HL-60/S4 treated with phorbol 12-myristate 13-acetate at 8.2 ng/mL for 4 days and 3 days (cell line): Measurements from ENCODE around the gene ARMC5.
"Not testable (repeated sequence)": the region's sequence is repeated elsewhere in the genome, so short reads cannot be mapped to it uniquely, and the experiment has no call there.

Source experiments
- in situ Hi-C: fragments of 300-500 bp; cut with MboI; formaldehyde crosslinking; loops from 2 replicates; pipeline ENCODE4 v1.15.0; 2022; ENCODE audit warnings: low sequenced_read_pairs

Gene ARMC5

GRCh38 chr16:31474773-31475738 lies 15.8 kb downstream of the ARMC5 start:
- in situ Hi-C loops, result loop anchor here (25.0 kb wide), 2 partner anchors 387 to 488 kb away; partner anchors contain the start of genes HSD3B7 and ZNF267

GRCh38 chr16:31475946-31476302 lies 16.6 kb downstream of the ARMC5 start:
- in situ Hi-C loops, result no loop called here

- in situ Hi-C loops, result no loop called here
These were observed 17.3 kb downstream of the ARMC5 start for GRCh38 chr16:31476303-31477219.

GRCh38 chr16:31477220-31478216 lies 18.2 kb downstream of the ARMC5 start:
- in situ Hi-C loops, result no loop called here

GRCh38 chr16:31478956-31479355 lies 19.7 kb downstream of the ARMC5 start:
- in situ Hi-C loops, result no loop called here

GRCh38 chr16:31479751-31480150 lies 20.4 kb downstream of the ARMC5 start:
- in situ Hi-C loops, result no loop called here

DNA sequence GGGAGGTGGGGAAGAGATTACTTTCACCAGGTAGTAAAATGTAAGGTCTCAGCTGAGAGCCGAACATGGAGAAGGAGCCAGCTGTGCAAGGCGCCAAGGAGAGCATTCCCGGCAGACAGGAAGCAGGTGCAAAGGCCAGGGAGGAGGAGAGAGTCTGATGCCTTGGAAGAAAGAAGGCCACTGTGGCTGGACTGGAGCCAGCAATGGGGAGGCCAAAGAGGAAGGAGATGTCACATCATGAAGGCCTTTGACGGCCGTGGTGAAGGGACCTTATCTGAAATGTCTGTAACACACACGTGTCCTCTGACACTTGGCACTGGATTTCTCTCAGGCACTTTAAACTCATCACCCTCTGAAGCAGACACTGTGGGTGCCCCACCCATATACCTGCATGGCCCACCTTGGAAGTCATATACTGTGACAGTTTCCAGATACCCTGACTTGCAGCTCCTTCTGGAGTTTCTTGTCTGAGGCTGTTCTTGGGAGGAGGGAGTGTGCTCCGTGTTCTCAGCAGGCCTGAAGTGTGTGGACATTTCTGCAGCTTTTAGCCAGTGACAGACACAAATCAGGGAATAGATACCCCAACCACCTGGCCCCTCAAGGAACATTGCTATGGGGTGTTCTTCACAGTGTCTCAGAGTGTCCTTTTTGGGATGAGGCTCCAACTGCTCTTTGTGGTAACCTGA lies 21.7 kb downstream of the ARMC5 start:
- in situ Hi-C loops, result no loop called here

DNA sequence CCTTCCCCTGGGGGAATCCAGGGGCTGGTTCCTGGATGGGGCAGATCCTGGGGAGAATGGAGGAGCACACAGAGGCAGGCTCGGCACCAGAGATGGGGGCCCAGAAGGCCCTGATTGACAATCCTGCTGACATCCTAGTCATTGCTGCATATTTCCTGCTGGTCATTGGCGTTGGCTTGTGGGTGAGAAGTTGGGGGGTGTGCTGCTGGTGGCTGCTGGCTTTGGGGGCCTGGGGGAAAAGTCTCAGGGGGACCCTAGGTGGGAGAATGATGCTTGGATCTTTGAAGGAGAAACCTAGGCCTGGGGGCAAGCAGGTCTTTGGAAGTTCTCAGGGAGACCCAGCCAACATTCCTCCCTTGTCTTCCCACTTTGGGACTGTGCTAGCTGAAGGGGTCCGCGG lies 23.8 kb downstream of the ARMC5 start, which contains the start of gene SLC5A2:
Gene SLC5A2 (plus strand): TSS at position 43 of the 400 bp plus-strand sequence. CDS start 14 bp downstream, at position 57.
- in situ Hi-C loops, result no loop called here

GRCh38 chr16:31484048-31484447 lies 24.7 kb downstream of the ARMC5 start:
- in situ Hi-C loops, result not testable (repeated sequence)

DNA sequence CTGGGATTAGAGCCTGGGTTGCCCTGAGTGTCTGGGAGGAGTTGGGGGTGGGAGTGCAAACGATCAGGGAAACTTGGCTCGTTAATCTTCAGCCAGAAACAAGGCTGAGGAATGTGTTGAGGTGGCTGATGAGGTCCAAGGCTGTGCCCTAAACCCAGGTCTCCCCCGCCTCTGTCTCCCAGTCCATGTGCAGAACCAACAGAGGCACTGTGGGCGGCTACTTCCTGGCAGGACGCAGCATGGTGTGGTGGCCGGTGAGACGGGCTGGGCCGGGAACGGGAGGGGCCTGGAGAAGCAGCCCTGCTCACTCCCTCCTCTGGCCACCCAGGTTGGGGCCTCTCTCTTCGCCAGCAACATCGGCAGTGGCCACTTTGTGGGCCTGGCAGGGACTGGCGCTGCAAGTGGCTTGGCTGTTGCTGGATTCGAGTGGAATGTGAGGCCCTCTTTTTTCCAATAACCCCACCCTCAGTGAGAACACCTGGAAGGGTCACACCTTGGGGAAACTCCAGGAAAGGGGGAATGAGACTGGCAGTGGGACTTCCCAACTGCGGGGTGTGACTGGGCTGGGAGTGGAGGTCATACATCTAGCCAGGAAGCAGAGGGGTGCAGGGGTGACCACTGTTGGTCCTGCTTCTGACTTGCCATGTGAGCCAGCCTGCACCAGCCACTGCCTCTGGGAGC lies 25.3 kb downstream of the ARMC5 start:
- in situ Hi-C loops, result no loop called here

GRCh38 chr16:31485571-31485970 lies 26.3 kb downstream of the ARMC5 start:
- in situ Hi-C loops, result no loop called here

GRCh38 chr16:31486045-31486444 lies 26.7 kb downstream of the ARMC5 start:
- in situ Hi-C loops, result no loop called here

GRCh38 chr16:31487071-31487719 lies 27.9 kb downstream of the ARMC5 start:
- in situ Hi-C loops, result no loop called here

DNA sequence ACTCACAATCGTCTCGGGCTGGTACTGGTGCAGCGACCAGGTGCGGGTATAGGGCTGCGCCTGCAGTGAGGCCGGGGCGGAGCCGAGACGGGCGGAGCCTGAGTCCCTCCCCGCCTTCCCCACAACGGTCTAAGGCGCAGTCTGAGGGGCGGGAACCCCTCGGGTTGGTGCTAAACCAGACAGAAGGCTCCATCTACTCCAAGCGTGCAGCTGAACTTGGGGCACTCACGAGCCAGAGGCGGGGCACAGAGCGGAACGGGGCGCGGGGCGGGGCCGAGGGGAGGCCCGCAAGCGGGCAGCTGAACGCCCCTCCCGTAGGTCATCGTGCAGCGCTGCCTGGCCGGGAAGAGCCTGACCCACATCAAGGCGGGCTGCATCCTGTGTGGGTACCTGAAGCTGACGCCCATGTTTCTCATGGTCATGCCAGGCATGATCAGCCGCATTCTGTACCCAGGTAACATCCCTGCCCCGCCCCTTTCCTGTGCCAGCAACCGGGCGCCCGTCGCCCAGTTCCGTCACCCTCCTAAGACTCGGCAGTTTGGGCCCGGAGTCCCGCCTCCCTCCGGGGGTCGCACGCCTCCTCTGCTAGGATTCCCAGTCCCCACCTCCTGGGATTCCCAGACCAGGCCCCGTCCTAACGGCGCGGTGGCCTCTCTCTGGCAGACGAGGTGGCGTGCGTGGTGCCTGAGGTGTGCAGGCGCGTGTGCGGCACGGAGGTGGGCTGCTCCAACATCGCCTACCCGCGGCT lies 28.6 kb downstream of the ARMC5 start:
- in situ Hi-C loops, result no loop called here

- in situ Hi-C loops, result no loop called here
These were observed 29.4 kb downstream of the ARMC5 start for GRCh38 chr16:31488468-31489297.

DNA sequence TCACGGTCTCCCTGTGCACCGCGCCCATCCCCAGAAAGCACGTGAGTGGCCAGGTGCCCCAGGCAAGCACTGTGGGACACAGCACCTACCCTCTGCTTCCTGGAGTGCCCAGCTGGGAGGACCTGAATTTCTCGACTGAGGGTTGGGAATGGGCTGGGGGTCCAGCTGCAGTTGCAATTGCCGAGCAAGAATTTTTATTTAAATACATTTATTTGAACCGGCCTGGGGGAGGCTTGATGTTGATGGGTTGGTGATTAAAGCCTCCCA lies 29.9 kb downstream of the ARMC5 start:
- in situ Hi-C loops, result no loop called here
